HepG2 (cell line): ENCODE results near the gene PHKG1. TPM values are rescaled to one million over a fixed set of nuclear protein-coding genes. Genes with fewer than 3 reads are reported as not detected.

ENCODE experiments used
- BCL6 ChIP-seq: IDR thresholded peaks from 2 replicates; pipeline ENCODE4 v1.6.1; 2016; ENCODE audit warnings: missing genetic modification reagents, missing compliant biosample characterization
- EHMT2 ChIP-seq: fragments of 200-600 bp; sonication (generic); IDR thresholded peaks from 2 replicates; pipeline ENCODE4 v1.7.0; 2017; ENCODE audit warnings: antibody characterized with exemption, low read depth, low read length, borderline replicate concordance
- FOXA3 ChIP-seq: IDR thresholded peaks from 2 replicates; pipeline ENCODE4 v1.6.1; 2016; ENCODE audit warnings: missing genetic modification reagents, missing compliant biosample characterization
- FOXJ3 ChIP-seq: sonication (generic); formaldehyde crosslinking; IDR thresholded peaks from 2 replicates; pipeline ENCODE4 v1.4.0; 2020; ENCODE audit warnings: missing genetic modification reagents, mild to moderate bottlenecking, borderline replicate concordance
- GABPB1 ChIP-seq: IDR thresholded peaks from 2 replicates; pipeline ENCODE4 v1.6.1; 2016; ENCODE audit warnings: mild to moderate bottlenecking, missing genetic modification reagents, moderate library complexity, missing compliant biosample characterization
- HHEX ChIP-seq: IDR thresholded peaks from 2 replicates; pipeline ENCODE4 v1.6.1; 2016; ENCODE audit warnings: control low read depth
- KDM6A ChIP-seq: IDR thresholded peaks from 2 replicates; pipeline ENCODE4 v1.6.1; 2016; ENCODE audit warnings: low read depth
- NBN ChIP-seq: fragments of 450-650 bp; conservative IDR thresholded peaks from 2 replicates; pipeline ENCODE4 v1.6.1; 2017
- NCOA1 ChIP-seq: sonication (generic); formaldehyde crosslinking; IDR thresholded peaks from 2 replicates; pipeline ENCODE4 v1.9.0; 2021; ENCODE audit warnings: missing genetic modification reagents
- NFKB2 ChIP-seq: sonication (generic); formaldehyde crosslinking; IDR thresholded peaks from 2 replicates; pipeline ENCODE4 v1.4.0; 2020; ENCODE audit warnings: missing genetic modification reagents, borderline replicate concordance
- PAWR ChIP-seq: sonication (generic); formaldehyde crosslinking; IDR thresholded peaks from 2 replicates; pipeline ENCODE4 v1.4.0; 2020; ENCODE audit warnings: missing genetic modification reagents, mild to moderate bottlenecking, borderline replicate concordance
- RFX1 ChIP-seq: fragments of 450-650 bp; IDR thresholded peaks from 2 replicates; pipeline ENCODE4 v1.6.1; 2017
- RFX3 ChIP-seq: IDR thresholded peaks from 2 replicates; pipeline ENCODE4 v1.6.1; 2016; ENCODE audit warnings: missing biosample characterization, missing genetic modification reagents
- RFXANK ChIP-seq: IDR thresholded peaks from 2 replicates; pipeline ENCODE4 v1.6.1; 2016
- SALL2 ChIP-seq: sonication (generic); formaldehyde crosslinking; IDR thresholded peaks from 2 replicates; pipeline ENCODE4 v1.8.1; 2023; ENCODE audit warnings: mild to moderate bottlenecking, missing genetic modification reagents, inconsistent platforms
- TAF15 ChIP-seq: fragments of 200-400 bp; formaldehyde crosslinking; IDR thresholded peaks from one replicate; pipeline ENCODE4 v1.6.1; 2018; ENCODE audit warnings: mild to moderate bottlenecking, low read depth, low read length; ENCODE audit not compliant: poor library complexity, severe bottlenecking
- ZMYM2 ChIP-seq: sonication (generic); formaldehyde crosslinking; IDR thresholded peaks from 2 replicates; pipeline ENCODE4 v1.8.0; 2022; ENCODE audit warnings: mild to moderate bottlenecking, missing genetic modification reagents
- ZNF275 ChIP-seq: sonication (generic); formaldehyde crosslinking; IDR thresholded peaks from 2 replicates; pipeline ENCODE4 v1.8.0; 2022; ENCODE audit warnings: missing genetic modification reagents, mild to moderate bottlenecking, inconsistent platforms, borderline replicate concordance
- ZNF296 ChIP-seq: sonication (generic); formaldehyde crosslinking; conservative IDR thresholded peaks from 2 replicates; pipeline ENCODE4 v1.5.0; 2020; ENCODE audit warnings: mild to moderate bottlenecking, missing genetic modification reagents
- ZNF605 ChIP-seq: sonication (generic); formaldehyde crosslinking; IDR thresholded peaks from 2 replicates; pipeline ENCODE4 v1.8.0; 2022; ENCODE audit warnings: mild to moderate bottlenecking, missing genetic modification reagents
- ZNF607 ChIP-seq: sonication (generic); formaldehyde crosslinking; IDR thresholded peaks from 2 replicates; pipeline ENCODE4 v1.5.1; 2020; ENCODE audit warnings: missing genetic modification reagents, mild to moderate bottlenecking, borderline replicate concordance
- ZNF691 ChIP-seq: sonication (generic); formaldehyde crosslinking; IDR thresholded peaks from 2 replicates; pipeline ENCODE4 v1.4.0; 2020; ENCODE audit warnings: missing genetic modification reagents, low read depth, mild to moderate bottlenecking, borderline replicate concordance
- ZNF737 ChIP-seq: sonication (generic); formaldehyde crosslinking; IDR thresholded peaks from 2 replicates; pipeline ENCODE4 v1.5.0; 2020; ENCODE audit warnings: missing genetic modification reagents, mild to moderate bottlenecking, borderline replicate concordance
- ZSCAN12 ChIP-seq: sonication (generic); formaldehyde crosslinking; IDR thresholded peaks from 2 replicates; pipeline ENCODE4 v1.9.0; 2021; ENCODE audit warnings: mild to moderate bottlenecking, missing genetic modification reagents
- polyA plus RNA-seq, 8 experiments: library from polyadenylated mRNA; depleted of rRNA in 3 of 8; stranded (reverse) in 7 of 8; unstranded in 1 of 8; fragments of >200 nt; fragmentation: Illumina TruSeq in 4 of 8; extraction: Trizol in 4 of 8; gene quantifications; 2 replicates each; pipeline versions ENCODE4 v1.2.1 to v1.2.3, GENCODE V29; 2011 to 2016; ENCODE audit warnings: low read depth in 4 of 8, missing spikeins in 1 of 8, mixed read lengths in 1 of 8; ENCODE audit not compliant: insufficient read depth in 1 of 8
- total RNA-seq, 5 experiments: library from RNA; depleted of rRNA; stranded (reverse); fragments of >200 nt; fragmentation: Illumina TruSeq; extraction: Trizol; gene quantifications; 2 replicates each; pipeline ENCODE4 v1.2.3, GENCODE V29; 2016; ENCODE audit warnings: low read depth in 1 of 5
- TF ChIP-seq, protein P1 (sequence below): IDR thresholded peaks from 2 replicates; pipeline ENCODE4 v1.6.1; 2016; ENCODE audit warnings: control low read depth
- TF ChIP-seq, protein P2 (sequence below): sonication (generic); formaldehyde crosslinking; IDR thresholded peaks from 2 replicates; pipeline ENCODE4 v1.4.0; 2020; ENCODE audit warnings: missing genetic modification reagents

The PHKG1 gene
- total and polyA plus RNA-seq, 2 of the 13 experiments (the other 11 are each of a cell fraction or from before 2014, with no cell fraction given): 0.44 to 0.71 TPM

- TF ChIP-seq BCL6 (CRISPR knock-in tag): no peak
- TF ChIP-seq, protein P1, sequence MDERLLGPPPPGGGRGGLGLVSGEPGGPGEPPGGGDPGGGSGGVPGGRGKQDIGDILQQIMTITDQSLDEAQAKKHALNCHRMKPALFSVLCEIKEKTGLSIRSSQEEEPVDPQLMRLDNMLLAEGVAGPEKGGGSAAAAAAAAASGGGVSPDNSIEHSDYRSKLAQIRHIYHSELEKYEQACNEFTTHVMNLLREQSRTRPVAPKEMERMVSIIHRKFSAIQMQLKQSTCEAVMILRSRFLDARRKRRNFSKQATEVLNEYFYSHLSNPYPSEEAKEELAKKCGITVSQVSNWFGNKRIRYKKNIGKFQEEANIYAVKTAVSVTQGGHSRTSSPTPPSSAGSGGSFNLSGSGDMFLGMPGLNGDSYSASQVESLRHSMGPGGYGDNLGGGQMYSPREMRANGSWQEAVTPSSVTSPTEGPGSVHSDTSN: peak; percentile 92
- TF ChIP-seq ZNF607 (CRISPR knock-in tag): 0 out of 2 replicates have a peak, but pooled peaks have one; percentile 34
- no peak for TF ChIP-seq TAF15
- peak; percentile 76 for TF ChIP-seq EHMT2
- no peak for TF ChIP-seq RFX1
- TF ChIP-seq RFXANK (CRISPR knock-in tag): no peak; the same call in none of the 2 replicates
- TF ChIP-seq NCOA1 (CRISPR knock-in tag): no peak
- TF ChIP-seq FOXJ3 (CRISPR knock-in tag): no peak
- TF ChIP-seq ZNF605: peak; percentile 96
- peak; percentile 98 for TF ChIP-seq GABPB1
- no peak for TF ChIP-seq NBN
- 0 out of 2 replicates have a peak, but pooled peaks have one; percentile 34 for TF ChIP-seq ZNF296 (CRISPR knock-in tag)
- TF ChIP-seq FOXA3 (CRISPR knock-in tag): peak; percentile 24; the same call in 1 of the 2 replicates
- TF ChIP-seq PAWR (CRISPR knock-in tag): no peak
- 0 out of 2 replicates have a peak, but pooled peaks have one; percentile 30 for TF ChIP-seq ZSCAN12
- peak; percentile 57; the same call in 1 of the 2 replicates for TF ChIP-seq ZMYM2
- TF ChIP-seq KDM6A: no peak
- TF ChIP-seq ZNF737: no peak
- TF ChIP-seq, protein P2, sequence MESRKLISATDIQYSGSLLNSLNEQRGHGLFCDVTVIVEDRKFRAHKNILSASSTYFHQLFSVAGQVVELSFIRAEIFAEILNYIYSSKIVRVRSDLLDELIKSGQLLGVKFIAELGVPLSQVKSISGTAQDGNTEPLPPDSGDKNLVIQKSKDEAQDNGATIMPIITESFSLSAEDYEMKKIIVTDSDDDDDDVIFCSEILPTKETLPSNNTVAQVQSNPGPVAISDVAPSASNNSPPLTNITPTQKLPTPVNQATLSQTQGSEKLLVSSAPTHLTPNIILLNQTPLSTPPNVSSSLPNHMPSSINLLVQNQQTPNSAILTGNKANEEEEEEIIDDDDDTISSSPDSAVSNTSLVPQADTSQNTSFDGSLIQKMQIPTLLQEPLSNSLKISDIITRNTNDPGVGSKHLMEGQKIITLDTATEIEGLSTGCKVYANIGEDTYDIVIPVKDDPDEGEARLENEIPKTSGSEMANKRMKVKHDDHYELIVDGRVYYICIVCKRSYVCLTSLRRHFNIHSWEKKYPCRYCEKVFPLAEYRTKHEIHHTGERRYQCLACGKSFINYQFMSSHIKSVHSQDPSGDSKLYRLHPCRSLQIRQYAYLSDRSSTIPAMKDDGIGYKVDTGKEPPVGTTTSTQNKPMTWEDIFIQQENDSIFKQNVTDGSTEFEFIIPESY (CRISPR knock-in tag): 0 out of 2 replicates have a peak, but pooled peaks have one; percentile 20
- TF ChIP-seq RFX3: no peak
- no peak for TF ChIP-seq SALL2 (CRISPR knock-in tag)
- TF ChIP-seq NFKB2 (CRISPR knock-in tag): peak; percentile 77; the same call in 1 of the 2 replicates
- TF ChIP-seq ZNF275 (CRISPR knock-in tag): no peak
- peak; percentile 70; the same call in 1 of the 2 replicates for TF ChIP-seq ZNF691 (CRISPR knock-in tag)
- no peak; the same call in 1 of the 2 replicates for TF ChIP-seq HHEX (CRISPR knock-in tag)
These were observed 13.6 kb upstream of the PHKG1 start, which contains the start of gene CHCHD2 (continued) for GRCh38 chr7:56106108-56107073.
